Mesothelial cell of epicardium (in vitro differentiated cells): Measurements from ENCODE around the gene PPP2R5D. TPM values are rescaled to one million over a fixed set of nuclear protein-coding genes. Genes with fewer than 3 reads are reported as not detected.

Experiments
- DNase-seq, 2 experiments: peaks; one replicate each; pipeline ENCODE4 v3.0.0; 2021; ENCODE audit warnings: low spot score in 2 of 2; ENCODE audit not compliant: unreplicated experiment in 2 of 2
- H3K27ac Mint-ChIP-seq: 2 replicates; pipeline ENCODE4 v1.8.0; 2021; ENCODE audit warnings: mixed read lengths
- H3K27me3 Mint-ChIP-seq: 2 replicates; pipeline ENCODE4 v1.8.0; 2021; ENCODE audit warnings: low read depth, mixed read lengths
- H3K36me3 Mint-ChIP-seq: 2 replicates; pipeline ENCODE4 v1.8.0; 2021; ENCODE audit warnings: mixed read lengths
- H3K4me1 Mint-ChIP-seq: 2 replicates; pipeline ENCODE4 v1.8.0; 2021; ENCODE audit warnings: mixed read lengths
- H3K4me3 Mint-ChIP-seq: 2 replicates; pipeline ENCODE4 v1.8.0; 2021; ENCODE audit warnings: mild to moderate bottlenecking, moderate library complexity, mixed read lengths
- H3K9me3 Mint-ChIP-seq: 2 replicates; pipeline ENCODE4 v1.8.0; 2021; ENCODE audit warnings: mixed read lengths
- CTCF ChIP-seq: fragments of 200-600 bp; sonication (generic); IDR thresholded peaks from one replicate; pipeline ENCODE4 v1.5.0; 2021; ENCODE audit warnings: antibody characterized with exemption; ENCODE audit not compliant: unreplicated experiment
- total RNA-seq: library from RNA; stranded (reverse); gene quantifications from 3 replicates; pipeline ENCODE4 v1.2.1, GENCODE V29; 2021

Gene PPP2R5D
- total RNA-seq, 1 donor from 2014 or later: 46.2 TPM

DNA sequence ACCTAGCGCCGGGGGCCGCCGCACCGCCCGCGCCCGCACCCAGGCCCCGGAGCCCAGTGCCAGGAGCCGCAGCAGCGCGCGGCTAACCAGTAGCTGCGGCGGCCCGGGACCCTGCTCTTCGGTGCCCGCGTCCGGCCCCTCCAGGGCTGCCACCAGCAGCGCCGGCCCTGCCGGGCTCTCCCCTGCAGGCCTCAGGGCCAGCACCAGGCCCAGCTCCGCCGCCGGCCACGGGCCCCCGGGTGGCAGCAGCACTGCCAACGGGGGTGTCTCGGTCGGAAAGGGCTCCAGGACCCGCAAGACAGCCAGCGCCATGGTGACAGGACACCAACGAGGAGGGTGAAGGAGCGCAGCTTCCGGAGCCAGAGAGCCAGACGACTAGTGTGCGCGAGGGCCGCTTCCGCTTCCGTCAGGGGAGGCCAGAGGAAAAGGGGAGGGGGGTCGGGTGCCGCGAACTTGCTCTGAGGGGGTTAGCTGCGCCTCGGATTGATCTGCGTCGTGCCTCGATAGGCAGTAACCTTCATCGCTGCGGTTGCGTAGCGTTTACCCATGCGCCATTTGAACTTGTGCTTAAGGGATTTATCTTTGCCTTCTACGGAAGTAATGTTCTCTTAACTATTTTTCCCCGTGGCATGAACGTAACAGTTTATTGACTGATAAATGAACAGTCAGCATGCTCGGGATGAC, 5.4 kb upstream of the PPP2R5D start, which contains the start of gene PEX6:
PEX6 (minus strand) TSS at position 343 of the 684 bp plus-strand sequence; CDS start at position 312, 31 bp downstream.
- DNase-seq: peak; percentile 79 to 88
- H3K36me3 Mint-ChIP-seq: peaks cover 2% of the 10 kb centered on the region
- no peak for TF ChIP-seq CTCF
- no peaks in the 10 kb centered on the region for H3K9me3 Mint-ChIP-seq
- H3K27ac Mint-ChIP-seq: peak within 1 kb of the TSS; percentile 95
- H3K4me3 Mint-ChIP-seq: peak within 1 kb of the TSS; percentile 85
- H3K27me3 Mint-ChIP-seq: no peaks in the 10 kb centered on the region
- H3K4me1 Mint-ChIP-seq: peaks cover 25% of the 10 kb centered on the region

- H3K27ac Mint-ChIP-seq: peak overlapping the region; percentile 95
- TF ChIP-seq CTCF: no peak
- H3K4me1 Mint-ChIP-seq: peaks cover 27% of the 10 kb centered on the region
- DNase-seq: no peak
- H3K27me3 Mint-ChIP-seq: no peaks in the 10 kb centered on the region
- H3K4me3 Mint-ChIP-seq: peak overlapping the region; percentile 85
- H3K36me3 Mint-ChIP-seq: peaks cover 2% of the 10 kb centered on the region
- H3K9me3 Mint-ChIP-seq: no peaks in the 10 kb centered on the region
These were observed 4.7 kb upstream of the PPP2R5D start for GRCh38 chr6:42979523-42980177.

- Mint-ChIP-seq H3K4me1 (peaks cover 40% of the 10 kb centered on the region), H3K27ac (no peak overlapping the region), H3K4me3 (no peak overlapping the region), H3K9me3 (no peaks in the 10 kb centered on the region), H3K36me3 (peaks cover 1% of the 10 kb centered on the region), H3K27me3 (no peaks in the 10 kb centered on the region)
- DNase-seq: no peak
- TF ChIP-seq CTCF: no peak
These were observed 2.5 kb upstream of the PPP2R5D start for GRCh38 chr6:42981836-42982235.

GRCh38 chr6:42984924-42985475, 630 bp downstream of the PPP2R5D start:
- Mint-ChIP-seq H3K4me1 (peaks cover 27% of the 10 kb centered on the region), H3K27ac (peak overlapping the region; percentile 89), H3K36me3 (peaks cover 7% of the 10 kb centered on the region), H3K9me3 (no peaks in the 10 kb centered on the region), H3K4me3 (peak overlapping the region; percentile 84), H3K27me3 (no peaks in the 10 kb centered on the region)
- no peak for TF ChIP-seq CTCF
- DNase-seq: no peak

DNA sequence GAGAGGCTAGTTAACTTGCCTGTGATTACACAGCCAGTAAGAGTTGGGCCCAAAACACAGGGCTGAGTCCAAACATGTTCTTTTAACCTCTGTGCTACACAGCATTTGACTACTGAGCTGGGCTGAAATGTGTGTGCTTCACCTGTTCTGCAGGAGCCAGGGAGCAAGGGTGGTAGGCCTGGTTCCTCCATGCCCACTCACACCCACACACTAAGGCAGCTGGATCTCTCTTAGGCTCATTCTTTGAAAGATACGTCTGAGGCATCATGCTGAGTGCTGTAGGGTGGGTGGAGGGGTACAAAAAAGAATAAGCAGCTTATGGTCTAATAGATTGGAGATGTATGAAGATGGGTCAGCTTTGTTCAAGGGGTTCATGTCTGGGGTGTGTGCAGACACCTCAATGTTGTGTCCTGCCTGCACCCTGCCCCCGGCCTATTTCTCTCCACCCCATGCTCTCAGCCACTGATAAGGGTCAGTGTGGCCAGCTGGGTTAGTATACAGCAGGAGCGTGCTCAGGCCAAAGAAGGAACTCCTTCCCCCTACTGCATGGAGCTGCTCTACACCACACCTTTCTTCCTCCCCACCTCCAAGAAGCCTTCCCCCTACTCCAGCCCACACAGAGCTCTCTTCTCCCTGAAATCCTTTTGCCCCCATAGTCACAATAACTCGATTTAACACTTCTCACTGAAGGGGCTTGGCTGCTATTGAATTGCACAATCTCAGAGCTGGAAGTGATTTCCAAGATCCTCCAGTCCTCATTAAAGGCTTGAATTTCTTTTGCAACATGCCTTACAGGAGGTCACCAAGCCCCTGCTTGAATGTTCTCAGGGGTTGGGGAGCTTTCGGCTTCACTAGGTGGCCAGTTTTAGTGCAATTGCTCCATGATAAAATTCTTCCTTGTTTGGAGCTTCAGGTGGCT, 3.4 kb downstream of the PPP2R5D start:
- H3K27ac Mint-ChIP-seq: no peak overlapping the region
- H3K36me3 Mint-ChIP-seq: peaks cover 16% of the 10 kb centered on the region
- no peaks in the 10 kb centered on the region for H3K27me3 Mint-ChIP-seq
- TF ChIP-seq CTCF: no peak
- H3K4me1 Mint-ChIP-seq: peaks cover 27% of the 10 kb centered on the region
- H3K4me3 Mint-ChIP-seq: no peak overlapping the region
- no peak for DNase-seq
- H3K9me3 Mint-ChIP-seq: no peaks in the 10 kb centered on the region
